Stimulated activated naive CD8-positive, alpha-beta T cell treated with anti-CD3 and anti-CD28 coated beads, Interleukin-15, amount 100 ng/mL, for 72 hours (primary cell): ENCODE measurements around the gene HSDL1.
A peak's percentile ranks its signal among the peaks of the same experiment; 100 is the strongest.

Source experiments
- ATAC-seq: fragments of 150-1000 bp; cut with Tn5 transposase; 2 replicates; pipeline ENCODE4 v1.10.0; 2021; ENCODE audit warnings: mild to moderate bottlenecking, moderate library complexity
- DNase-seq, 2 donors: peaks; one replicate each; pipeline ENCODE4 v3.0.0; 2021 to 2022
- H3K27ac Mint-ChIP-seq, 2 donors: one replicate each; pipeline ENCODE4 v1.8.0; 2022; ENCODE audit warnings: mild to moderate bottlenecking in 2 of 2, mixed read lengths in 2 of 2, moderate library complexity in 2 of 2
- H3K27me3 Mint-ChIP-seq: one replicate; pipeline ENCODE4 v1.8.0; 2022; ENCODE audit warnings: mixed read lengths
- H3K4me1 Mint-ChIP-seq: one replicate; pipeline ENCODE4 v1.8.0; 2022; ENCODE audit warnings: mild to moderate bottlenecking, mixed read lengths
- H3K4me3 Mint-ChIP-seq, 2 donors: one replicate each; pipeline ENCODE4 v1.8.0; 2022; ENCODE audit warnings: mild to moderate bottlenecking in 2 of 2, mixed read lengths in 2 of 2, moderate library complexity in 1 of 2
- H3K9me3 Mint-ChIP-seq, 2 donors: one replicate each; pipeline ENCODE4 v1.8.0; 2022; ENCODE audit warnings: mixed read lengths in 2 of 2

Gene HSDL1

GRCh38 chr16:84156342-84156784 lies 11.4 kb upstream of the HSDL1 start:
- Mint-ChIP-seq H3K27ac (no peak overlapping the region), H3K4me3 (no peak overlapping the region), H3K9me3 (no peaks in the 10 kb centered on the region), H3K4me1 (peaks cover 17% of the 10 kb centered on the region), H3K27me3 (peaks cover 40% of the 10 kb centered on the region)
- ATAC-seq: no peak
- DNase-seq: no peak

- H3K9me3 Mint-ChIP-seq: no peaks in the 10 kb centered on the region
- ATAC-seq (no peak), DNase-seq (no peak)
- peaks cover 17% of the 10 kb centered on the region for H3K4me1 Mint-ChIP-seq
- H3K27me3 Mint-ChIP-seq: peaks cover 45% of the 10 kb centered on the region
- no peak overlapping the region for H3K4me3 Mint-ChIP-seq
- peak overlapping the region in 1 of 2 donors; percentile 8 for H3K27ac Mint-ChIP-seq
Measured at GRCh38 chr16:84155771-84156170, 10.8 kb upstream of the HSDL1 start.

DNA sequence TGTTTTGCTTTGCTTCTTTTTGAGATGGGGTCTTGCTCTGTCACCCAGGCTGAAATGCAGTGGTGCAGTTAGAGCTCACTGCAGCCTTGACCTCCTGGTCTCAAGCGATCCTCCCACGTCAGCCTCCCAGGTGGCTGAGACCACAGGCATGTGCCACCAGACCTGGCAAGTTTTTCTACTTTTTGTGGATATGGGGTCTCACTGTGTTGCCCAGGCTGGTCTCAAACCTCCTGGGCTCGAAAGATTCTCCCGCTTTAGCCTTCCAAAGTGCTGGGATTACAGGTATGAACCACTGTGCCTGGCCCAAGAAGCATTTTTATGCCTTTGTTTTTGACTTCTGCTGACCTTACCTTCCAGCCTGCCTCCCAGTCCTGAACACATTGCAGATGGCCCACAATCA lies 10.2 kb upstream of the HSDL1 start:
- no peak overlapping the region for H3K27ac Mint-ChIP-seq
- no peak for DNase-seq
- no peak overlapping the region for H3K4me3 Mint-ChIP-seq
- peaks cover 48% of the 10 kb centered on the region for H3K27me3 Mint-ChIP-seq
- no peak for ATAC-seq
- H3K4me1 Mint-ChIP-seq: peaks cover 17% of the 10 kb centered on the region
- H3K9me3 Mint-ChIP-seq: no peaks in the 10 kb centered on the region

DNA sequence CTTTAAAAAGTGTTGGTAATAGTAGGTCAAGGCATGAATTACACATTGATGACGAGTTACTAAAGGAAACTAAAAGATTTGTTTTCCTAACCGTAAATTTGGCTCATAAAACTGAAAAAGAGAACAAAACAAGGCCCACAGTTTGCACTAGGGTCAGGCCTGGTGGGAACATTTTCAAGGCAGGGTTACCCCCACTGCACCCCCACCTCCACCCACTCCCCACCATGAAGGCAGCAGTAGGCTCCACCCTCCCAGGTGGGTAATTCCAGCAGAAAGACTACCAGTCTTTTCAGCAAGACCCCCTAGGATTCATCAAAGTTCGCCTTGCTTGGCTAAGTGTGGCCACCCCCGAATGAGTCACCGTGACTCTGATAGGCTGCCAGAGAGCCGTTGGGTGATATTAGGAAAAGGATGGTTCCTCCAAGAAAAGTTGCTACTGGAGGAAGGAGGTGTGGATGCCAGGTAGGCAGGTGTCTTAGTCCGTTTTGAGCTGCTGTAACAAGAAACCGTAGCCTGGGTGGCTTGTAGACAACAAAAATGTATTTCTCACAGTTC lies 8.8 kb upstream of the HSDL1 start:
- ATAC-seq (no peak), DNase-seq (no peak)
- no peaks in the 10 kb centered on the region for H3K9me3 Mint-ChIP-seq
- H3K4me1 Mint-ChIP-seq: peaks cover 12% of the 10 kb centered on the region
- no peak overlapping the region for H3K4me3 Mint-ChIP-seq
- H3K27me3 Mint-ChIP-seq: peaks cover 39% of the 10 kb centered on the region
- no peak overlapping the region for H3K27ac Mint-ChIP-seq

DNA sequence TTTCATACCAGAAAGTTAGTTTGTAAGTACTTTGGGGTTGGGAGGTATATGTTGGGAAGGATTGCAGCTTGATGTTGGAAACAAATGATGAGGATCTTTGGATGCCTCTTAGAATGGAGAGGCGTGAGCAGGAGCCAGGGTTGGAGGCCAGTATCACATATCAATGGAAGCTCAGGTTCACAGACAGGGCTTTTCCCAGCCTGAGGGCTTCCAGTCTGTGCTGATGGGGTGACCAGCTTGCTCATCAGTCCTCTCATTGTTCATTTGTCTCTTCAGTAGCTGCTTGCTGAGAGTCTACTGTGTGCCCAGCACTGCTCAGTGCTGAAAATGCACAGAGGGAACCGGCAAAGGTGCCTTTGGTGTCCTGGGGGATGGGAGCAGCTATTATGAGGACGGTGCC lies 5.9 kb upstream of the HSDL1 start:
- peaks cover 26% of the 10 kb centered on the region for H3K27me3 Mint-ChIP-seq
- ATAC-seq (no peak), DNase-seq (no peak)
- no peaks in the 10 kb centered on the region for H3K4me1 Mint-ChIP-seq
- H3K4me3 Mint-ChIP-seq: no peak overlapping the region
- H3K9me3 Mint-ChIP-seq: no peaks in the 10 kb centered on the region
- H3K27ac Mint-ChIP-seq: no peak overlapping the region

DNA sequence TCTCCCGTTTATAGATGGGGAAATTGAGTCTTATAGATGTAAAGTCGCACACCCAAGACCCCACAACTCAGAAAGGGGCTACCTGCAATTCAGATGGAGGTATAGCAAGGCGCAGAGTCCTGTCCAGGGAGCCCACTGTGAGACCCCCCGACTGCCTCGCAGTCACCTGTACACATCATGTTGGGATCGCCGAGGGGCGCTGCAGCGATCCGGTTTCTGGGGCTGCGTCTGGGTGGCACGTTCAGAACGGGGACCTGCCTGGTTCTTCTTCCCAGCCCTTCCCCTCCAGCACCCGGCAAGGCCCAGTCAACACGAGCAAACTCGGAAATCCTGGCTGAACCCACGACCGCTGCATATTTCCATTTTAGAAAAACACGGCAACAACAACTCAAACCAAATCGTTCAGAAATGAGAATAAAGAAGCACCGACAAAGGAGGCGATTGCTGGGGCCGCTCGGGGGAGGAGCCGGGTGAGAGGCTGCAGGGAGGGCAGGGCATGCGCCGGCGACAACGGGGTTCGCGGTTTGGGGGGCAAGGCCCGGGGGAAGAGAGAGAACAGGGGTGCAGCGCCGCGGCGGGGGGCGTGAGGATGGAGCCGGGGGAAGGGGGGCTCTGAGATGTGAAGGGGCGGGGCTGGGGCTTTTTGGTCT lies 643 bp downstream of the HSDL1 start:
- Mint-ChIP-seq H3K9me3 (no peaks in the 10 kb centered on the region), H3K27ac (peak overlapping the region; percentile 70 to 92), H3K27me3 (peaks cover 9% of the 10 kb centered on the region), H3K4me1 (peaks cover 35% of the 10 kb centered on the region), H3K4me3 (peak overlapping the region; percentile 87 to 98)
- DNase-seq: peak; percentile 36 to 48
- peak; percentile 58 for ATAC-seq

- Mint-ChIP-seq H3K27me3 (peaks cover 9% of the 10 kb centered on the region), H3K9me3 (no peaks in the 10 kb centered on the region)
- DNase-seq: no peak
Measured at GRCh38 chr16:84143784-84144199, 1.2 kb downstream of the HSDL1 start.

DNA sequence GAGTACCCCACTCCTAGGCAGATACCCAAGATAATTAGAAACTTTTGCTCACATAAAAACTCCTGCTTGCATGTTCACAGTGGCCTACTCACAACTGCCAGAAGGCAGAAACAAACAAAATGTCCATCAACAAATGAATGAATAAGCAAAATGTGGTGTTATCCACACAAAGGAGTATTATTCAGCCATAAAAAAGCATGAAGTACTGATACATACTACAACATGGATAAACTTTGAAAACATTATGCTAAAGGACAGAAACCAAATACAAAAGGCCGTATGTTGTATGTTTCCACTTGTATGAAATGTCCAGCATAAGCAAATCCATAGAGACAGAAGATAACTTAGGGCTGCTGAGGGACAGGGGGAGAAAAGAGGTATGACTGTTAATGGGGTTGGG lies 1.9 kb downstream of the HSDL1 start:
- H3K4me3 Mint-ChIP-seq: no peak overlapping the region
- H3K9me3 Mint-ChIP-seq: no peaks in the 10 kb centered on the region
- peaks cover 45% of the 10 kb centered on the region for H3K4me1 Mint-ChIP-seq
- no peak for DNase-seq
- peaks cover 9% of the 10 kb centered on the region for H3K27me3 Mint-ChIP-seq
- no peak for ATAC-seq
- no peak overlapping the region for H3K27ac Mint-ChIP-seq

More at GRCh38 chr16:84143784-84144199, 1.2 kb downstream of the HSDL1 start:
- ATAC-seq: no peak
- Mint-ChIP-seq H3K27ac (no peak overlapping the region), H3K4me1 (peaks cover 41% of the 10 kb centered on the region), H3K4me3 (peak overlapping the region; percentile 87 to 98)

- no peaks in the 10 kb centered on the region for H3K9me3 Mint-ChIP-seq
- H3K27me3 Mint-ChIP-seq: peaks cover 2% of the 10 kb centered on the region
- ATAC-seq (peak; percentile 13), DNase-seq (peak; percentile 36 to 42)
- H3K27ac Mint-ChIP-seq: no peak overlapping the region
- peak overlapping the region in 1 of 2 donors; percentile 32 for H3K4me3 Mint-ChIP-seq
- H3K4me1 Mint-ChIP-seq: peaks cover 64% of the 10 kb centered on the region
Measured at GRCh38 chr16:84141143-84141670, 3.8 kb downstream of the HSDL1 start.

DNA sequence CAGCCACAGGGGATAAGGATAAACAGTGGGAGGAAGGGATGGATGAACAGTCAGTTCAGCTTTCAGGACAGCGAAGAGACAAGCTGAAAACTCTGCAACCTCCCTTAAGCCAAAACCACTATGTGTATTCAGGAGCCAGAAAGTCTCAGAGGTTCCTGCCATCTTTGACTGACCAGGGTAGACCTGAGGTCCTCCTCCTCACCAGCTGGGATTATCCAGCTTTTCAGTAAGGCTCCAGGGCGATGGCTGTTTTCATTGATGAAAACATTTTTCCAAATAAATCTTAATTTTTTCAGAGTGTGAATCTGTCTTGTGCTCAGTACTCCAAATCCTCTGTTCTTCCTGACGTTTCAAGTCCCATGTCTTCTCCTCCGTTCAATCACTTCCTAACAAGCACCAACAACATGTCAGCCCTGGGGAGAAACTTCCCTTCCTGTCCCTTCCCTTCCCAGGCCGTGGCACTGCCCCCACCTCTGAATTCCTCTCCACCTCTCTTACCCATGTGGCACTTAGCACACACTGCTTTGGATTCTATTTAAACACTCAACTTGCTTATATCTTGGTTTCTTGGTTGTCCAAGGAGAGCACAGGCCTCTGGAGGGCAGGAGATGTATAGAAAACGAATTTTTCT lies 5.2 kb downstream of the HSDL1 start:
- no peaks in the 10 kb centered on the region for H3K27me3 Mint-ChIP-seq
- DNase-seq: no peak
- H3K4me3 Mint-ChIP-seq: no peak overlapping the region
- H3K4me1 Mint-ChIP-seq: peaks cover 69% of the 10 kb centered on the region
- no peak overlapping the region for H3K27ac Mint-ChIP-seq
- no peaks in the 10 kb centered on the region for H3K9me3 Mint-ChIP-seq
- no peak for ATAC-seq

DNA sequence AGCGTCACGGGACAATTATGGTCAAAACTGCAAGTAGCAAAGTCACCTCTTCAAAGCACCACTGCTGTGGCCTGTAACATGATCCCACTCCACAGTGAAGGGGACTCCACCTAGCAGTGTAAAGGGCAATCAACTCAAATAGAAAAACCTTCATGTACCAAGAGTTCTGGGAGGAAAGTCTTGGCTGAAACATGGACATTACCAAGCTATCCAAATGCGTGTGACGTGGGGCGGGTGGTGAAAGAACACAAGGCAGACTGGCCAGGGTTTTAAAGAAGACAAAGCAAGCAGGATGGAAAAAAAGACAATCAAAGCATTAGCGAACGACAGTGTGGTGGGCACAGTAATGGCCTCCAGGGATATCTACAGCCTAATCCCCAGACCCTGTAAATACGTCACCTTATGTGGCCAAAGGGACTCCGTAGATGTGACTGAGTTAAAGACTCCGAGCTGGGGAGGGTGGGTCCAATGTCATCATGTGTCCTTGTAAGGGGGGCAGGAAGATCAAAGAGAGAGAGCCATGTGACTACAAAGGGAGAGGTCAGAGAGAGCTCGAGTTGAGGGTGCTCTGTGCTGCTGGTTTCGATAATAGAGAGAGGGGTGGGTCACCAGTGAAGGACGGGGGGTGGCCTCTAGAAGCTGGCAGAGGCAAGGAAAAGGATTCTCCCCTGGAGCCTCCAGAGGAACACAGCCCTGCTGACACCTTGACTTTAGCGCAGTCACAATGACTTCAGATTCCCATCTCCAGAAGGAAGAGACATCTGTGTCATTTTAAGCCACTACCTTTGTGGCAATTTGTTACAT lies 6.0 kb downstream of the HSDL1 start:
- Mint-ChIP-seq H3K4me3 (peak overlapping the region; percentile 63 to 68), H3K4me1 (peaks cover 64% of the 10 kb centered on the region), H3K9me3 (no peaks in the 10 kb centered on the region), H3K27me3 (no peaks in the 10 kb centered on the region), H3K27ac (peak overlapping the region in 1 of 2 donors; percentile 20)
- DNase-seq (peak; percentile 43 to 71), ATAC-seq (peak; percentile 99)

GRCh38 chr16:84138500-84138823 lies 6.5 kb downstream of the HSDL1 start:
- no peak overlapping the region for H3K27ac Mint-ChIP-seq
- H3K4me1 Mint-ChIP-seq: peaks cover 60% of the 10 kb centered on the region
- H3K9me3 Mint-ChIP-seq: no peaks in the 10 kb centered on the region
- no peak for DNase-seq
- peak overlapping the region in 1 of 2 donors; percentile 63 for H3K4me3 Mint-ChIP-seq
- H3K27me3 Mint-ChIP-seq: no peaks in the 10 kb centered on the region
- no peak for ATAC-seq

- H3K27ac Mint-ChIP-seq: no peak overlapping the region
Measured at GRCh38 chr16:84137769-84138357, 7.1 kb downstream of the HSDL1 start.

DNA sequence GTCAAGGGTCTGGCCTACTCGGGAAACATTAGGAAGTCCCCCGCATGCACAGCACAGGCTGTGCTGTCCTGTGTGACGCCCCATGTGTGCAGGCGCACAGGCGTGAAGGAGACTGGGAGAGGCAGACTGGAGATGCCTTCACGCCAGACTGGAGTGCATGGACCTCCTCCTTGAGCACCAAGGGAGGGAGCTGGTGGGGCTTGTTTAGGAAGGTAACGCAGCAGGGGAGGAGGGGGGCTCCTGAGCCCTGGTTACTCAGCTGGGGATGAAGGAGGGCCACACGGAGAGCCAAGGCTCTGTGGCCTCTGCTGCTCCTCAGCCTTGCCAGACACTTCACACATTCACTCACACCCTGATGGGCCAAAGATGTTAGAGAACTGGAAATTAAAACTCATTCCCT lies 7.7 kb downstream of the HSDL1 start:
- peaks cover 66% of the 10 kb centered on the region for H3K4me1 Mint-ChIP-seq
- ATAC-seq (no peak), DNase-seq (no peak)
- no peaks in the 10 kb centered on the region for H3K9me3 Mint-ChIP-seq
- H3K27me3 Mint-ChIP-seq: no peaks in the 10 kb centered on the region
- H3K27ac Mint-ChIP-seq: no peak overlapping the region
- H3K4me3 Mint-ChIP-seq: peak overlapping the region in 1 of 2 donors; percentile 24

More at GRCh38 chr16:84137769-84138357, 7.1 kb downstream of the HSDL1 start:
- DNase-seq: no peak
- no peak for ATAC-seq
- H3K4me1 Mint-ChIP-seq: peaks cover 62% of the 10 kb centered on the region
- H3K4me3 Mint-ChIP-seq: no peak overlapping the region
- no peaks in the 10 kb centered on the region for H3K27me3 Mint-ChIP-seq
- H3K9me3 Mint-ChIP-seq: no peaks in the 10 kb centered on the region
